Cardiac muscle cell (in vitro differentiated cells and primary cell): ENCODE data around the gene COL19A1. TPM values are rescaled to one million over a fixed set of nuclear protein-coding genes. Genes with fewer than 3 reads are reported as not detected.
"Not testable (repeated sequence)": the region's sequence is repeated elsewhere in the genome, so short reads cannot be mapped to it uniquely, and the experiment has no call there.

ENCODE experiments used
- DNase-seq, 2 donors: peaks; one replicate each; pipeline versions ENCODE4 v3.0.0 to v3.0.0-alpha.2; 2010 to 2017; ENCODE audit warnings: low read depth in 1 of 2, low spot score in 1 of 2
- H3K27ac ChIP-seq: fragments of 200-600 bp; sonication (generic); 2 replicates; pipeline ENCODE4 v1.5.1; 2016
- H3K27me3 ChIP-seq: fragments of 200-600 bp; sonication (generic); 2 replicates; pipeline ENCODE4 v1.6.0; 2016; ENCODE audit warnings: control low read depth
- H3K36me3 ChIP-seq: fragments of 200-600 bp; sonication (generic); 2 replicates; pipeline ENCODE4 v1.5.1; 2016; ENCODE audit warnings: control low read depth
- H3K4me1 ChIP-seq: fragments of 200-600 bp; sonication (generic); 2 replicates; pipeline ENCODE4 v1.8.1; 2017; ENCODE audit warnings: low read depth, mild to moderate bottlenecking, mixed run types
- H3K4me3 ChIP-seq: fragments of 200-600 bp; sonication (generic); 2 replicates; pipeline ENCODE4 v1.5.1; 2016; ENCODE audit warnings: mild to moderate bottlenecking
- H3K9me3 ChIP-seq: fragments of 200-600 bp; sonication (generic); 2 replicates; pipeline ENCODE4 v1.5.1; 2017; ENCODE audit warnings: low read depth, mild to moderate bottlenecking, control low read depth
- polyA plus RNA-seq: library from polyadenylated mRNA; unstranded; fragments of >200 nt; fragmentation: Nextera tagmentation; extraction: Ambion mirVana; gene quantifications from 2 replicates; pipeline ENCODE4 v1.2.1, GENCODE V29; 2016
- total RNA-seq: library from RNA; depleted of rRNA; stranded (reverse); fragments of >200 nt; gene quantifications from 2 replicates; pipeline ENCODE4 v1.2.3, GENCODE V29; 2016
- TF ChIP-seq, protein P1 (sequence below): IDR thresholded peaks from 2 replicates; pipeline ENCODE4 v1.5.1; 2012; ENCODE audit warnings: low read depth, mild to moderate bottlenecking, low read length

The COL19A1 gene
- total and polyA plus RNA-seq, 2 experiments from 2014 or later, result 0.10 to 0.27 TPM

- Histone ChIP-seq H3K36me3 (peaks cover 2% of the 10 kb centered on the region), H3K27me3 (no peaks in the 10 kb centered on the region), H3K27ac (no peak overlapping the region), H3K4me1 (no peaks in the 10 kb centered on the region), H3K4me3 (no peak overlapping the region), H3K9me3 (no peaks in the 10 kb centered on the region)
- TF ChIP-seq, protein P1, sequence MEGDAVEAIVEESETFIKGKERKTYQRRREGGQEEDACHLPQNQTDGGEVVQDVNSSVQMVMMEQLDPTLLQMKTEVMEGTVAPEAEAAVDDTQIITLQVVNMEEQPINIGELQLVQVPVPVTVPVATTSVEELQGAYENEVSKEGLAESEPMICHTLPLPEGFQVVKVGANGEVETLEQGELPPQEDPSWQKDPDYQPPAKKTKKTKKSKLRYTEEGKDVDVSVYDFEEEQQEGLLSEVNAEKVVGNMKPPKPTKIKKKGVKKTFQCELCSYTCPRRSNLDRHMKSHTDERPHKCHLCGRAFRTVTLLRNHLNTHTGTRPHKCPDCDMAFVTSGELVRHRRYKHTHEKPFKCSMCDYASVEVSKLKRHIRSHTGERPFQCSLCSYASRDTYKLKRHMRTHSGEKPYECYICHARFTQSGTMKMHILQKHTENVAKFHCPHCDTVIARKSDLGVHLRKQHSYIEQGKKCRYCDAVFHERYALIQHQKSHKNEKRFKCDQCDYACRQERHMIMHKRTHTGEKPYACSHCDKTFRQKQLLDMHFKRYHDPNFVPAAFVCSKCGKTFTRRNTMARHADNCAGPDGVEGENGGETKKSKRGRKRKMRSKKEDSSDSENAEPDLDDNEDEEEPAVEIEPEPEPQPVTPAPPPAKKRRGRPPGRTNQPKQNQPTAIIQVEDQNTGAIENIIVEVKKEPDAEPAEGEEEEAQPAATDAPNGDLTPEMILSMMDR, result no peak
- no peak for DNase-seq
Observed at GRCh38 chr6:69883551-69883950, 17.2 kb downstream of the COL19A1 start.

DNA sequence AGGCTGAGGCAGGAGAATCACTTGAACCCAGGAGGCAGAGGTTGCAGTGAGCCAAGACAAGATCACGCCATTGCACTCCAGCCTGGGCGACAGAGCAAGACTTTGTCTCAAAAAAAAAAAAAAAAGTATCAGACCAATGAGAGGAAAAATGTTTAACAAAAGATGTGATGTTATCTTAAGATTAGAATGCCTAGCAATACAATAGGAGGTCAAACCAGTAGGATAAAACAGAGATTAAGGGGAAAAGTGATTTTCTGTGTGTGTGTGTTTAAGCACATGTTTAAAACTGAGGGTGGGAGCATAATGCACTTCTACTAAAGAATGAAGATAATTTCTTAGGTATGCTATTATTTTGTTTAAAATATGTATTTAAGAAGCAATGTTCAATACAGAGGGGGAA lies 17.9 kb downstream of the COL19A1 start:
- H3K36me3 ChIP-seq, result peaks cover 2% of the 10 kb centered on the region
- H3K4me1 ChIP-seq, result no peaks in the 10 kb centered on the region
- no peaks in the 10 kb centered on the region for H3K27me3 ChIP-seq
- no peak overlapping the region for H3K27ac ChIP-seq
- no peak overlapping the region for H3K4me3 ChIP-seq
- TF ChIP-seq, protein P1, result no peak
- DNase-seq, result no peak
- no peaks in the 10 kb centered on the region for H3K9me3 ChIP-seq

DNA sequence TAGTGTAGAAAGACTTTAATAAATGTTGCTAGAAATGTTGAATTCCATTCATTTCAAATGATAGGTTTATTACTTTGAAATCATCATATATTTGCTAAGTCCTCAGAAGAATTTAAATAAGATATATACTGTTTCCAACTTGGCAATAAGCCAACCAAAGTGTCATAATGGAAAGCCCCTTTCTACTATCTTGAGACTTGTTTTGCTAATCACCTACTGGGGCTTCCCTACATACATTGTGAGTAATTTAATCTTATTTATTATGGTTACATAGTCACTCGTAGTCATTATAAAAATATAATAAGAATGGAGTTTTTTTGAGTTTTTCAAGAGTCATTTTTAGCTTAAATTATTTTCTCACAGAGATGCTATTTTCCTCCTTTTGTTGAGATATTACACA lies 20.7 kb downstream of the COL19A1 start:
- peaks cover 2% of the 10 kb centered on the region for H3K36me3 ChIP-seq
- no peak overlapping the region for H3K4me3 ChIP-seq
- TF ChIP-seq, protein P1, result no peak
- H3K9me3 ChIP-seq, result no peaks in the 10 kb centered on the region
- H3K27ac ChIP-seq, result no peak overlapping the region
- H3K27me3 ChIP-seq, result no peaks in the 10 kb centered on the region
- DNase-seq, result no peak
- no peaks in the 10 kb centered on the region for H3K4me1 ChIP-seq

DNA sequence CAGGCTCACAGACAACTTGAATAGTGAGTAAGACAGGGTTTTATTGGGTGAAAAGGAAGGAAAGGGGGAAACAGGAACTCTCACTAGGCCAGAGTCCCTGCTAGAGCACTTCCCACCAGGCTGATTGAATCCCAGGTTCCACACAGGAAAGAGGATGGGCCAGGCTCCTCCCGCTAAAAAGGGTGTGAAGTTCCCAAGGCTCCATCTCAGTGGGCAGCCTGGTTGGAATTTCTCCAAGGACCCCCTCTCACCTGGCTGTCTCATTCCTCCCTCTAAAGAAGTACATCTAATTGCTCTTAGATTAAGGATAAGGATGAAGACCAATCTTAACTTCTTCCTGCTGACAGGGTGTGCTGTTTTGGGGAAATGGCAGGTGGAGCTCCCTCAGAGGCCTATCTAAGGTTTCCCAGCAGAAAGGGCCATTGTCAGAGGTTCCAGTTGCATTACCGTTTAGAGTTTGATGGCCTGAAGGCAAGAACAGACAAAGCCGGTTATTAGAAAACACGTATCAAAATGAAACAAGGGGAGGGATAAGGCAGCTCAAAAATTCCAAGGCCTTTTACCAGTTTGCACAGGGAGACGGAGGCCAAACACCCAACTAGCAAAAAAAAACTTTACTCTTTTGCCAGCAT lies 21.5 kb downstream of the COL19A1 start:
- no peak for DNase-seq
- Histone ChIP-seq H3K4me1 (no peaks in the 10 kb centered on the region), H3K4me3 (no peak overlapping the region), H3K9me3 (no peaks in the 10 kb centered on the region), H3K27me3 (no peaks in the 10 kb centered on the region), H3K27ac (no peak overlapping the region), H3K36me3 (peaks cover 2% of the 10 kb centered on the region)
- TF ChIP-seq, protein P1, result no peak

DNA sequence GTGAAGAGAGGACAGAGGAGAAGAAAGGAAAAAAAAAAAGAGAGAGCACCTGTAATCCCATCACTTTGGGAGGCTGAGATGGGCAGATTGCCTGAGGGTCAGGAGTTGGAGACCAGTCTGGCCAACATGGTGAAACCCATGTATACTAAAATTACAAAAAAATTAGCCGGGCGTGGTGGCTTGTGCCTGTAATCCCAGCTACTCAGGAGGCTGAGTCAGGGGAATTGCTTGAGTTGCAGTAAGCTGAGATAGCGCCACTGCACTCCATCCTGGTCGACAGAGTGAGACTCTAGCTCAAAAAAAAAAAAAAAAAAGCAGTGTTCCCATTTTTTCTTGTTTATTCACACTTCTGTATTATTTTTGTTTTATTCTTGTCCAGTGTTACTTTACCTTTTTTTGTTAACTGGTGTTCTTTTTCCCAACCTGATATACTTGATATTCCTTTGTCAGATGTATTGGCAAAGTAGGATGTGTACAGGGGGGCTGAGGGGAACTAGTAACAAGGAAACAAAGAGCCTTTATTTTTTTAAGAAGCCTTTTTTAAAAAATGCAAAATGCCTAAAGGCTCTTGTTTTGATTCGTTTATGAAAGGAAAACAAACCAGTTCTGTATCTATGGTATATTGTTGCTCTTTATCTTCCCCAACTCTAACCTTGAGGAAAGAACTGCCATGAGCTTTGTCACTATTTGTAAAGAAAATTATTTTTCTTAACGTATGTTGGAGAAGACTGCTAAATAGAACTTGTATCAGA lies 22.3 kb downstream of the COL19A1 start:
- H3K4me3 ChIP-seq, result no peak overlapping the region
- H3K9me3 ChIP-seq, result no peaks in the 10 kb centered on the region
- TF ChIP-seq, protein P1, result no peak
- peaks cover 8% of the 10 kb centered on the region for H3K4me1 ChIP-seq
- H3K27me3 ChIP-seq, result no peaks in the 10 kb centered on the region
- no peak overlapping the region for H3K27ac ChIP-seq
- no peak for DNase-seq
- peaks cover 2% of the 10 kb centered on the region for H3K36me3 ChIP-seq

- H3K27me3 ChIP-seq, H3K36me3 ChIP-seq, H3K4me3 ChIP-seq, H3K9me3 ChIP-seq, H3K27ac ChIP-seq, DNase-seq: not testable (repeated sequence)
- H3K4me1 ChIP-seq, result peaks cover 13% of the 10 kb centered on the region
Observed at GRCh38 chr6:69889234-69889974, 23.0 kb downstream of the COL19A1 start.

GRCh38 chr6:69892561-69892960 lies 26.2 kb downstream of the COL19A1 start:
- H3K4me1 ChIP-seq, result peaks cover 14% of the 10 kb centered on the region
- not testable (repeated sequence) for H3K36me3 ChIP-seq, H3K9me3 ChIP-seq, H3K4me3 ChIP-seq, H3K27me3 ChIP-seq, DNase-seq, H3K27ac ChIP-seq

DNA sequence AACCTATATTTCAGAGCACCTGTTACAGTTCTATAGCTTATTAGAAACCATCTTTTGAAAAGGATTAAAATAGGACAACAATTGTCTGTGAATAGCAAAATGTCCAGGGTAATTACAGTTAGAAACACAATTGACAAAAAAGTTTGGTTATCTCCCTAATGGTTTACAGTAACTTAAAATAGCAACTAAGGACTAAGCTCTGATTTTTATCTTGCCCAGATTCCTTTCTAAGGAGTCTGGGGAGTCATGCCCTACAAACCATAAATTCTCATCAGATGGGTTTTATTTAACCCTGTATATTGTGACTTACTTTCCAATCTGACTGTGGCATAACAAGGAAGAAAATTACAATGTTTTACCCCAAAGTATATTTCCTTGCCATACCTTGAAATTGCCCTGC lies 26.9 kb downstream of the COL19A1 start:
- H3K9me3 ChIP-seq, H3K27ac ChIP-seq, H3K4me3 ChIP-seq, DNase-seq, H3K27me3 ChIP-seq, H3K36me3 ChIP-seq: not testable (repeated sequence)
- peaks cover 14% of the 10 kb centered on the region for H3K4me1 ChIP-seq
